Amygdala (tissue), 56 donors: ENCODE results near the gene NLRP9.
"Not testable (repeated sequence)": the region's sequence is repeated elsewhere in the genome, so short reads cannot be mapped to it uniquely, and the experiment has no call there.

Experiments used
- DNase-seq, 56 donors: peaks; one replicate each; lab custom pipeline; 2025; lab: John Stamatoyannopoulos, UW

The NLRP9 gene

DNA sequence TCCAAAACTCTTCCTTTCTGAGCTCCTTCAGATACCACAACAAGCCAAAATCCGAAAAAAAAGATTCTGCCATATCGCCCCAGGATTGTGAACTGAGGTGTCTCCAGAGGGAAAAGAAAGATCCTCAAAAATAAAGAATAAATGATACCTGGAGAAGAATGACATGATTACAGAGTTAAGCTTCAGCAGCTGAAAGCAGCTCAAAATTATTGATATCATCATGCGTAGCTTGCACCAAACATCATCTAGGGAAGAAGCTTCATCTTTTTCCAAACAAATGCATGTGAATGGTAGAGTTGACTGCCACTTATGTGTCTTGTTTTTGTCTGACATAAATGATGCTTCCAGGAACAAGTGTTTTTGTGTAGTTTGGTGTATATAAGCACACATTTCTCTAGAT is at the start of gene NLRP9:
NLRP9 (minus strand) TSS at position 101 of the 400 bp plus-strand sequence; CDS start at position 73, 28 bp downstream.
- no peak for DNase-seq

DNA sequence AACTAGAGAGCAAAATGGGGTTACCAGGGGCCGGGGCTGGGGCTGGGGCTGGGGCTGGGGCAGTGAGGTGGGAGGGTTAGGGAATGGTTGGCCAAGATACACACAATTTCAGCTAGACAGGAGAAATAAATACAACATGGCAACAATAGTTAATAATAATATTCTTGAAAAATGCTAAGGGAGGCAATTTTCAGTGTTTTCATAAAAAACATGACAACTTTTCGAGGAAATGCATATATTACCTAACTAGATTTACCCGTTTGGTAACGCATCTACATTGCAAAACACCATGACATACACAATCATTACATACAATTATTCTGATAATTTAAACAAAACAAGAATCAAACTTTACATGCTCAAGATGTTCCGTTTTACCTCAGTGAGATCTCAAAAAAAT is 42.9 kb upstream of the NLRP9 start:
- no peak for DNase-seq

DNA sequence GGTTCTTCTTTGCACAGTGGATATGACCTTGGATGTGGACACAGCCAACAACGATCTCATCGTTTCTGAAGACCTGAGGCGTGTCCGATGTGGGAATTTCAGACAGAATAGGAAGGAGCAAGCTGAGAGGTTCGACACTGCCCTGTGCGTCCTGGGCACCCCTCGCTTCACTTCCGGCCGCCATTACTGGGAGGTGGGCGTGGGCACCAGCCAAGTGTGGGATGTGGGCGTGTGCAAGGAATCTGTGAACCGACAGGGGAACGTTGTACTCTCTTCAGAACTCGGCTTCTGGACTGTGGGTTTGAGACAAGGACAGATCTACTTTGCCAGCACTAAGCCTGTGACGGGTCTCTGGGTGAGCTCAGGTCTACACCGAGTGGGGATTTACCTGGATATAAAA is 40.1 kb upstream of the NLRP9 start:
- no peak for DNase-seq

DNA sequence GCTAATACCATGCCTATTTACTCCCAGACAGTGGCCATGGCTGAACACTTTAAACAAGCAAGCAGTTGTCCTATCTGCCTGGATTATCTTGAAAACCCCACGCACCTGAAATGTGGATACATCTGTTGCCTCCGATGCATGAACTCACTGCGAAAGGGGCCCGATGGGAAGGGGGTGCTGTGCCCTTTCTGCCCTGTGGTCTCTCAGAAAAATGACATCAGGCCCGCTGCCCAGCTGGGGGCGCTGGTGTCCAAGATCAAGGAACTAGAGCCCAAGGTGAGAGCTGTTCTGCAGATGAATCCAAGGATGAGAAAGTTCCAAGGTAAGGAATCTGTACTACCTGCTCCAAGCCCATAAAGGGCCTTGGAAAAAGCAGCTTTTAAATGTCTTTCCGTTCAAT is 39.3 kb upstream of the NLRP9 start:
- no peak for DNase-seq

DNA sequence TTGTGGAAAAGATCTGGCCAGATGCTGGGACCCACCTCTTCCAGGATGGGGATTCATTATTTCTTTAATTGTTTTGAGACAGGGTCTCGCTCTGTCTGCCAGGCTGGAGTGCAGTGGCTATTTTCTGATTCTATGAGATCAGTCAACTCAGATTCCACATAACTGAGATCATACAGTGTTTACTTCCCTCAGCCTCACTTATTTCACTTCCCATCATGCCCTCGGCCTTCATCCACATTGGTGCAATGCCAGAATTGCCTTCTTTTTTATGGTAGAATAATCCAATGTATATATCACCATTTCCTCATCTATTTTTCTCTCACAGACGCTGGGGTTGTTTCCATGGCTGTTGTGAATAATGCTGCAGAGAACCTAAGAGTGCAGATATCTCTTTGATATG is 31.4 kb upstream of the NLRP9 start:
- DNase-seq = not testable (repeated sequence)

DNA sequence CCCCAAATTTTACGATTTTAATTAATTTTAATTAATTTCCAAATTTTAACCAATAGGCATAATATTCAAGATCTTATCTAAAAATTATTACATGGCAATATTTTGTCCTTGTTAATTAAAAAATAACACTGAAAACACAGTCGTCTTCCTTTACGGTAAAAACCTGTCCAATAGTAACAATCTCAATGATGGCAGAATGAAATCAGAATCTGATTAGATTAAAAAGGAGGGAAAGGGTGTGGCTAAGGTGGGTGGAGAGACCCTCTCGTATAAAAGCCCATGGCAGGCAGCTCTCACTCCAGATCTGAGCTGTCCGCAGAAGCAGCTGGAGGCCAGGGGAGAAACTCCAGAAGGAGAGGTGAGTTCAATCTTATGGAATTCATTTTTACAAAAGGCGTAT is 30.6 kb upstream of the NLRP9 start, which contains the start of gene RFPL4AL1:
RFPL4AL1 (plus strand) TSS at position 301 of the 400 bp plus-strand sequence. CDS start 2,687 bp downstream, outside the sequence.
- not testable (repeated sequence) for DNase-seq

DNA sequence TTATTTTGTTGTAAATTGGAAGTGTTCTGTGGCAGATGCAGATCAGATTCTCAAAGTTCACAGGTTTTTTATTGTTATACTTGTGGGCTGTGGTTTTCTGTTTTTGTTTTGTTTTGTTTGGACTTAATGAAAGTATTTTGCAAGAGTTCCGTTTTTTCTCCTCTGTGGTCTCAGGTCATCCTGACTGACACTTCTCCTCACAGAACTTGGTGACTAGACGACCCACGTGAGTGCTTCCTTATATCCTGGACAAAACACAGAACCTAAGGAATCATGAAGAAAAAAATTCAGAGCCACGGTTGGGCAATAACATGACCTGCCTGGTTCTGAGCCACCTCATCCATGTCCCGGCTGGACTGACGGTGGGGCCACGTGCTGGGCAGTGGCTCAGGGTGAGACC is 28.3 kb upstream of the NLRP9 start:
- peak in 5 of 56 donors; percentile 0 to 38 (median 5) for DNase-seq

DNA sequence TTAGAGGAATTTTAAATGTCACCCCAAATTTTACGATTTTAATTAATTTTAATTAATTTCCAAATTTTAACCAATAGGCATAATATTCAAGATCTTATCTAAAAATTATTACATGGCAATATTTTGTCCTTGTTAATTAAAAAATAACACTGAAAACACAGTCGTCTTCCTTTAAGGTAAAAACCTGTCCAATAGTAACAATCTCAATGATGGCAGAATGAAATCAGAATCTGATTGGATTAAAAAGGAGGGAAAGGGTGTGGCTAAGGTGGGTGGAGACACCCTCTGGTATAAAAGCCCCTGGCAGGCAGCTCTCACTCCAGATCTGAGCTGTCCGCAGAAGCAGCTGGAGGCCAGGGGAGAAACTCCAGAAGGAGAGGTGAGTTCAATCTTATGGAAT is 20.6 kb upstream of the NLRP9 start, which contains the start of gene RFPL4A:
RFPL4A (plus strand) TSS at position 301 of the 400 bp plus-strand sequence. CDS start 2,704 bp downstream, outside the sequence.
- DNase-seq = not testable (repeated sequence)

DNA sequence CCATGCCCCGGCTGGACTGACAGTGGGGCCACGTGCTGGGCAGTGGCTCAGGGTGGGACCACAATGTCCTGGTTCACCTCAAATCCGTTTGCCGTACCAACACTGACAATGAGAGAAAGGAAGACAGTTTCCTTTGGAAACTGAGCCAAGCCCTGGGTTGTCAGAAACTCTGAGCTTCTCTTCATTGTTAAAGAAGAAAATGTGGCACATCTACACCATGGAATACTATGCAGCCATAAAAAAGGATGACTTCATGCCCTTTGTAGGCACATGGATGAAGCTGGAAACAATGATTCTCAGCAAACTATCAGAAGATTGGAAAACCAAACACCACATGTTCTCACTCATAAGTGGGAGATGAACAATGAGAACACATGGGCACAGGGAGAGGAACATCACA is 18.6 kb upstream of the NLRP9 start:
- not testable (repeated sequence) for DNase-seq

DNA sequence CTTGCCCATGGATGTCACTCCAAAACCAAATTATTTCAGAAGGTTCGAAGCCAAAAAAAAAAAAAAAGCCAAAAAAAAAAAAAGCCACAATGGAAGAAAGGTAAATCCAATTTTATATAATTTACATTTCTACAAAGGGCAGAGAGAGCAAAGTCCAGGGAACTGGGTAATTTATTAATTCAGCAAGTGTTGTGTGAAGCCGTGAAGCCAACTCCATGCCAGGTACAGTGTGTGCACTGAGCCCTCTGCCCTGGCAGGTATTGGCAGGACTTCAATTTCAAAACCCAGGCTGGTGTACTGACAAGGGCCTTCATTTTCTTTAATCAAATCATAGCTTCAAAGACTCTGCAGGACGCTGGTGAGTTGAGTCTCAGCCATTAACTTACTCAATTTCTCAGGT is 15.2 kb upstream of the NLRP9 start:
- no peak for DNase-seq

DNA sequence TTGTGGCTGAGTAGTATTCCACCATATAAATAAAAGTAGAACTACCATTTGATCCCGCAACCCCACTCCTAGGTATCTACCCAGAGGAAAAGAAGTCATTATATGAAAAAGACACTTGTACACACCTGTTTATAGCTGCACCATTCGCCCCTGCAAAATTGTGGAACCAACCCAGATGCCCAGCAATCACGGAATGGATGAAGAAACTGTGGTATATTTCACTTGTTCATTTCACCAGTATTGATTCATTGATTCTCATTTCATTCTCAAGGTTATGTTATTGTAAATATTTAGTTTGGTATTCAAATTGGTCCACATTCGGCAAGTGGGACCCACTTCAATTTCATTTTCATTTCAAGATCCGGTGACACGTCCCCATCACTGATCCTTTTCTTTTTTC is 12.5 kb upstream of the NLRP9 start:
- no peak for DNase-seq

DNA sequence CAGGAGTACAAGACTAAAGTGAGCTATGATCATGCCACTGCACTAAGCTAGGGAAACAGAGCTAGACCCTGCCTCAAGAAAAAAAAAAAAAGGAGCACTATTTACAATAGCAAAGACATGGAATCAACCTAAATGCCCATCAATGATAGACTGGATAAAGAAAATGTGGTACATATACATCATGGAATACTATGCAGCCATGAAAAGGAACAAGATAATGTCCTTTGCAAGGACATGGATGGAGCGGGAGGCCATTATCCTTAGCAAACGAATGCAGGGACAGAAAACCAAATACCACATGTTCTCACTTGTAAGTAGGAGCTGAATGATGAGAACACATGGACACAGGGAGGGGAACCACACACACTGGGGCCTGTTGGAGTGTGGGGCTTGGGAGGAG is 7.8 kb downstream of the NLRP9 start:
- not testable (repeated sequence) for DNase-seq

DNA sequence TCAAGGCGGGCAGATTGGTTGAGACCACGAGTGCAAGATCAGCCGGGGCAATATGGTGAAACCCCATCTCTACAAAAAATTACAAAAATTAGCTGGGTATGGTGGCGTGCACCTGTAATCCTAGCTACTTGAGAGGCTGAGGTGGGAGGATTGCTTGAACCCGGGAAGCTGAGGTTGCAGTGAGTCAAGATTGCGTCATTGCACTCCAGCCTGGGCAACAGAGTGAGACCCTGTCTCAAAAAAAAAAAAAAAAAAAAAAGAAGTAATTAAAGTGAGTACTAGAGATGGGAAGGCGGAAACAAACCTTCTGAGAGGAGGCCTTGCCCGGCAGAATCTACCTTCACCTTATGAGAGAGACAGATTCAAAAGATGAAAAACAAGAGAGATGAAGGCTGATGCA is 14.7 kb downstream of the NLRP9 start:
- no peak for DNase-seq

DNA sequence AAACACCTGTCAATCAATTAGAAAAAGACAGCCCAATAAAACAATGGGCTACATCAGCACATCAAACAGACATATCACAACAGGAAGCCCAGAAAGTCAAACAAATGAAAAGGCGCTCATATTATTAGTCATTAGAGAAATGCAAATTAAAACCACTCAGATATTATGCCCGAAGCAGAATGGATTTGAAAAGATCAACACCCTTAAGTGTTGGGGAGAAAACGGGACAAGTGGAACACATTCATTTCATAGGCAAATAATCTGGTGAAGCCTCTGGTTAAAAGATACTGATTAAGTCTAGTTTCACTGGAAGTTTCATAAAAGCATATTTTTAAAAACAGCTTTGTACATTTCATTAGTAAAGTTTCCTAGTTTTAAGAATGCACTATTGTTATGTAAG is 17.4 kb downstream of the NLRP9 start:
- no peak for DNase-seq

DNA sequence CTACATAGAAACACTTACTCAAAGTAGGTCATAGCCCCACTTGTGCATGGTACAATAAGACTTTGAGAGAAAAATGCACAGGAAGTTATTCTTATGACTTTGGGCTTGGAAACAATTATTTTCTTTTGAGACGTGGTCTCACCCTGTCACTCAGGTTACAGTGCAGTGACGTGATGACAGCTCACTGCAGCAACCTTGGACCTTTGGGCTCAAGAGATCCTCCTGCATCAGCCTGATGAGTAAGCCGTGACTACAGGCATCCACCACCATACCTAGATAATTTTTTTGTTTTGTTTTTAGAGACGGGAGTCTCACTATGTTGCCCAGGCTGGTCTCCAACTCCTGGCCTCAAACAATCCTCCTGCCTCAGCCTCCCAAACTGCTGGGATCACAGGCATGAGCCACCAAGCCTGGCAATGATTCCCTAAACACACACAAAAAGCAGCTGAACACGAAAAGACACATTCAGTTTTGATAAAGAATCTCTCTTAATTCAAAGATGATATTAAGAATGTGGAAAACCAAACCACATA is 17.9 kb downstream of the NLRP9 start:
- DNase-seq = no peak

DNA sequence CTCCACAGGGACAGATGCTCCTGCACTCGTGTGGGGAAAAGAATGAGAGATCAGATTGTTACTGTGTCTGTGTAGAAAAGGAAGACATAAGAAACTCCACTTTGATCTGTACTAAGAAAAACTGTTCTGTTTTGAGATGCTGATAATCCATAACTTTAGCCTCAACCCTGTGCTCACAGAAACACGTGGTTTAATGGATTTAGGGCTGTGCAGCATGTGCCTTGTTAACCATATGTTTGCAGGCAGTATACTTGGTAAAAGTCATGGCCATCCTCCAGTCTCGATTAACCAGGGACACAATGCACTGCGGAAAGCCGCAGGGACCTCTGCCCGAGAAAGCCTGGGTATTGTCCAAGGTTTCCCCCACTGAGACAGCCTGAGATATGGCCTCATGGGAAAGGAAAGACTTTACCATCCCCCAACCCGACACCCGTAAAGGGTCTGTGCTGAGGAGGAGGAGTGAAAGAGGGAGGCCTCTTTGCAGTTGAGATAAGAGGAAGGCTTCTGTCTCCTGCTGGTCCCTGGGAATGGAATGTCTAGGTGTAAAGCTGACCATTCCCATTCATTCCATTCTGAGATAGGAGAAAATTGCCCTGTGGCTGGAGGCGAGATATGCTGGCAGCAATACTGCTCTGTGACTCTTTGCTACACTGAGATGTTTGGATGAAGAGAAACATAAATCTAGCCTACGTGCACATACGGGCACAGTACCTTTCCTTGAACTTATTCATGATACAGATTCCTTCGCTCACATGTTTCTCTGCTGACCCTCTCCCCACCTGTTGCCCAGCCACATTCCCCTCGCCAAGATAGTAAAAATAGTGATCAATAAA is 20.1 kb downstream of the NLRP9 start:
- not testable (repeated sequence) for DNase-seq

DNA sequence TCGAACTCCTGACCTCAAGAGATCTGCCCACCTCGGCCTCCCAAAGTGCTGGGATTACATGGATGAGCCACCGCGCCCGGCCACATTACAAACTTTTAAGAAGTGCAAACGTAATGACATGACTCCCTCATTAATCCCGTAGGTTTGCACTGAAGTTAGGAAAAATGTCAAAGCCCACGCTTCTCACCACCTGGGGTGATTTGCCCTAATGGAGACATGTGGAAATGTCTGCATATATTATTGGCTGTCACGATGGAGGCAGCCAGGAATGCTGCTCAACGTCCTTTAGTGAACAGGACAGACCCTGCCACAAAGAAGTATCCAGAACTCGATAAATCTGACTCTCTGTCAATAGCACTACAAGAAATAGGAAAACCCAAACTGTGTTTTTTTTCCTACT is 21.0 kb downstream of the NLRP9 start:
- no peak for DNase-seq

DNA sequence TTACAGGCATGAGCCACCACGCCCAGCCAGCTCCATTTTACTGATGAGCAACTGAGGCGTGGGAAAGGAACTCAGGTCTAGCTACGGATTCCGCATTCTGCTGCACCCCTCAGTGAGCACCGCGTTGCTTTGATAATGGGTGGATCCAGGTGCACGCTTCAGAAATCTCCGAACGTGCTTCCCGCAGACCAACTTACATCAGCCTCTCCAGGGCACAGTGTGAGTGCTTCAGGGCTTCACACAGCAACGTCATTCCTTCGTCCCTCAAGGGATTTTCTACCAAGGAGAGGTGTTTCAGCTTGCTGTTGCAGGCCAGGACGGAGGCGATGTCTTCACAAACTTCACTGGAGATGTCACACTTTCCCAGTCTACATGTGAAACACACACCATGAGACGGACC is 21.7 kb downstream of the NLRP9 start:
- no peak for DNase-seq

DNA sequence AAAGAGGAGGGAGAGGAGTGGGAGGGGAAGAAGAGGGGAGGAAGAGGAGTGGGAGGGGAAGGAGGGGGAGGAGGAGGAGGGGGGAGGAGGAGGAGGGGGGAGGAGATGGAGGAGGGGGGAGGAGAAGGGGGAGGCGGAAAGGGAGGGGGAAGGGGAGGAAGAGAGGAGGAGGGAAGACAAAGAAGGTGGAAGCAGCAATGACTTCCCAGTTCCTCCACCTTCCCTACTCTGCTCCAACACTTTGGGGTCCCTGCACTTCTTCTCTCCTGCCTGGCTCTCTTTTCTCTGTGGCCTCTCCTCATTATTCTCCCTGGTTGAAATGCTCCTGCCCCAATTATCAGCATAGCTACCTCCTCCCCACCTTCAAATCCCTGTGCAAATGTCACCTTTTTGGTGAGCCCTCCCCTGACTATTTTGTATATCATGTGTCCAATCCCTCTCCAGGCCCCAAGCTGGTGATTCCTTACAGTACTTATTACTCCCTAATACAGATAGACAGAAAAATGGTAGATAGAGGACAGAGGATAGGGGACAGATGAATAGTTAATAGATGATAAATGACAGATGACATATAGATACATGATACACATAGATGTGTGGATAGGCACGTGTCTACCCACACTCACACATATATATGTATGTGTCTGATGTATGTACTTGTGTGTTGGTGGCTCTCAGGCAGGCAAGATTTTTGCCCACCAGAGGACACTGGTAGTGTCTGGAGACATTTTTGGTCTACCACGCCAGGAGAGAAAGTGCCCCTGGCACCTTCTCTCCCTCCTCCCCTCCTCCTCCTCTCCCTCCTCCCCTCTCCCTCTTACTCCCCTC is 25.2 kb downstream of the NLRP9 start:
- no peak for DNase-seq

DNA sequence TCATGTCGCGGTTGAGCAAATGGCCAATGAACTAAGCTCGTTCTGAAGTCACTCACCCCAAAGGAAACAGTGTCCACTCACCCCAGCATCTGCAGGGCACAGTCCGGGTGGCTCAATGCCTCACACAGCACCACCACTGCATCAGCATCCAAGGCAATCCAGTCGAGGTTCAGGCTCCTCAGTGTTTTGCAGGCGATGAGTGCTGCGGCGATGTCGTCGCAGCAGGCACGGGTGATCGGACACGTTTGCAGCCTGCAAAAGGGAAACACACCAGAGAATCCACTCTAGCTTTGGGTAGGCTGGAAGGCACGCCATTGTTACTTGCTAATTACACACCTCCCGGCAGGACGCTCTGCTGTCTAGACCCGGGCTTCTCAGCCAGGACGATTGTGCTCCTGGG is 26.5 kb downstream of the NLRP9 start:
- no peak for DNase-seq

DNA sequence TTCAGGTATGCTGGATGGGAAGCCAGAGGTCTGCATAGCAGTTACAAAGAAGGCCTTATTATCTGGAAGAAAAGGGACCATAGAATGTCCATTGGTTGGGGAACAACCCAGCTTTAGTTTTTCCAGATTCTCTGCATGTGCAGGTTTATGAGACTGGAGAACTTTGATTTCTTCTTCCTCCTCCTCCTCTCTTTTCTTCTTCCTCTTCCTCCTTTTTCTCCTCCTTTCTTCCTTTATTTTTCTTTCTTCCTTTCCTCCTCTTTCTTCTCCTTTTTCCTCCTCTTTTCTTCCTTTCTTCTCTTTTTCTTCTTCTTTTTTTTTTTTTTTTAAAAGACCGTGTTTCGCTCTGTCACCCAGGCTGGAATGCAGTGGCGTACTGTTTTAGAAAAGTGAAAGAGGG is 32.2 kb downstream of the NLRP9 start:
- DNase-seq = no peak
